Adipose tissue (tissue), 3 donors: ENCODE measurements around the gene CACFD1. TPM values are rescaled to one million over a fixed set of nuclear protein-coding genes. Genes with fewer than 3 reads are reported as not detected.
"Not testable (repeated sequence)": the region's sequence is repeated elsewhere in the genome, so short reads cannot be mapped to it uniquely, and the experiment has no call there.

Experiments
- H3K27ac ChIP-seq: one replicate; pipeline ENCODE4 v1.5.1; 2013; ENCODE audit warnings: low read depth, low read length
- WGBS, 3 donors: extraction: QIAGEN DNeasy Blood & Tissue Kit; methylation state at CpG; one replicate each; pipeline ENCODE4 v1.1.7; 2013; 5-methylcytosine and 5-hydroxymethylcytosine counted together
- polyA plus RNA-seq, 3 donors: library from polyadenylated mRNA; stranded (reverse); fragments of 200-250 nt; gene quantifications; one replicate each; pipeline ENCODE4 v1.2.3, GENCODE V29; 2013
- donor health status: healthy with polysubstance abuse.
- donor health status: Bipolar disorder and iron deficiency.
- donor health status: healthy.

CACFD1 gene
- polyA plus RNA-seq, 3 donors: 4.0 to 17.3 (median 8.5) TPM

GRCh38 chr9:133436681-133437080 is 23.1 kb upstream of the CACFD1 start:
- H3K27ac ChIP-seq: no peak overlapping the region
- WGBS, 3 donors: 72 to 85% (median 79%) methylated on average over 11 to 16 of the region's 16 CpGs

GRCh38 chr9:133437753-133438531 is 21.8 kb upstream of the CACFD1 start:
- H3K27ac ChIP-seq: no peak overlapping the region
- 87 to 93% (median 91%) methylated on average over 20 of the region's 20 CpGs for WGBS, 3 donors

- 69 to 83% (median 81%) methylated on average over 4 of the region's 4 CpGs for WGBS, 3 donors
- H3K27ac ChIP-seq: no peak overlapping the region
Observed at GRCh38 chr9:133439337-133439736, 20.4 kb upstream of the CACFD1 start.

GRCh38 chr9:133440874-133441273 is 18.9 kb upstream of the CACFD1 start:
- WGBS, 3 donors: 92 to 93% (median 92%) methylated on average over 12 of the region's 12 CpGs
- no peak overlapping the region for H3K27ac ChIP-seq

GRCh38 chr9:133441571-133441970 is 18.2 kb upstream of the CACFD1 start:
- no peak overlapping the region for H3K27ac ChIP-seq
- 67 to 70% (median 68%) methylated on average over 5 of the region's 5 CpGs for WGBS, 3 donors

- WGBS, 3 donors: 84 to 95% (median 95%) methylated on average over 10 to 15 of the region's 15 CpGs
- H3K27ac ChIP-seq: no peak overlapping the region
Observed at GRCh38 chr9:133443248-133443647, 16.5 kb upstream of the CACFD1 start.

- 86 to 91% (median 86%) methylated on average over 8 of the region's 8 CpGs for WGBS, 3 donors
- no peak overlapping the region for H3K27ac ChIP-seq
Observed at GRCh38 chr9:133443982-133444381, 15.8 kb upstream of the CACFD1 start.

GRCh38 chr9:133445293-133445969 is 14.3 kb upstream of the CACFD1 start:
- 77 to 87% (median 83%) methylated on average over 23 of the region's 23 CpGs for WGBS, 3 donors
- no peak overlapping the region for H3K27ac ChIP-seq

- 66 to 75% (median 74%) methylated on average over 10 to 13 of the region's 13 CpGs for WGBS, 3 donors
- H3K27ac ChIP-seq: no peak overlapping the region
Observed at GRCh38 chr9:133448487-133448972, 11.2 kb upstream of the CACFD1 start.

GRCh38 chr9:133449760-133450159 is 10.0 kb upstream of the CACFD1 start:
- no peak overlapping the region for H3K27ac ChIP-seq
- 88 to 94% (median 90%) methylated on average over 12 of the region's 12 CpGs for WGBS, 3 donors

- 94 to 99% (median 96%) methylated on average over 5 of the region's 5 CpGs for WGBS, 3 donors
- not testable (repeated sequence) for H3K27ac ChIP-seq
Observed at GRCh38 chr9:133451865-133452264, 7.9 kb upstream of the CACFD1 start.

- no peak overlapping the region for H3K27ac ChIP-seq
- WGBS, 3 donors: 87 to 90% (median 87%) methylated on average over 7 of the region's 7 CpGs
Observed at GRCh38 chr9:133452562-133452961, 7.2 kb upstream of the CACFD1 start.

- 80 to 85% (median 80%) methylated on average over 11 of the region's 11 CpGs for WGBS, 3 donors
- H3K27ac ChIP-seq: no peak overlapping the region
Observed at GRCh38 chr9:133453651-133454050, 6.1 kb upstream of the CACFD1 start.

GRCh38 chr9:133454325-133454724 is 5.5 kb upstream of the CACFD1 start:
- no peak overlapping the region for H3K27ac ChIP-seq
- WGBS, 3 donors: 81 to 92% (median 89%) methylated on average over 19 of the region's 19 CpGs

GRCh38 chr9:133454943-133455673 is 4.7 kb upstream of the CACFD1 start:
- WGBS, 3 donors: 92 to 97% (median 92%) methylated on average over 20 of the region's 20 CpGs
- H3K27ac ChIP-seq: no peak overlapping the region

- 94 to 96% (median 95%) methylated on average over 11 of the region's 11 CpGs for WGBS, 3 donors
- no peak overlapping the region for H3K27ac ChIP-seq
Observed at GRCh38 chr9:133455936-133456335, 3.8 kb upstream of the CACFD1 start.

GRCh38 chr9:133456409-133456808 is 3.4 kb upstream of the CACFD1 start:
- WGBS, 3 donors: 92 to 95% (median 93%) methylated on average over 9 of the region's 9 CpGs
- H3K27ac ChIP-seq: no peak overlapping the region

GRCh38 chr9:133457233-133457632 is 2.5 kb upstream of the CACFD1 start:
- H3K27ac ChIP-seq: no peak overlapping the region
- WGBS, 3 donors: 86 to 92% (median 90%) methylated on average over 13 of the region's 13 CpGs

- 94 to 97% (median 95%) methylated on average over 11 of the region's 11 CpGs for WGBS, 3 donors
- H3K27ac ChIP-seq: no peak overlapping the region
Observed at GRCh38 chr9:133457748-133458147, 2.0 kb upstream of the CACFD1 start.
